Activated T-cell treated with anti-CD3 and anti-CD28 coated beads, Interleukin-2, amount 50 U/mL, for 4 hours (primary cell): Measurements from ENCODE around the gene ZNF785. TPM values are rescaled to one million over a fixed set of nuclear protein-coding genes. Genes with fewer than 3 reads are reported as not detected.
"Not testable (repeated sequence)": the region's sequence is repeated elsewhere in the genome, so short reads cannot be mapped to it uniquely, and the experiment has no call there.

Source experiments
- ATAC-seq, 2 donors: fragments of 200-7000 bp; cut with Tn5 transposase; one replicate each; pipeline ENCODE4 v1.10.0; 2021
- DNase-seq: peaks from one replicate; pipeline ENCODE4 v3.0.0-alpha.2; 2020
- H3K27me3 Mint-ChIP-seq: one replicate; pipeline ENCODE4 v1.8.0; 2021; ENCODE audit warnings: low read depth, mixed read lengths
- H3K36me3 Mint-ChIP-seq: one replicate; pipeline ENCODE4 v1.8.0; 2022; ENCODE audit warnings: mixed read lengths; ENCODE audit not compliant: insufficient read depth
- H3K4me1 Mint-ChIP-seq: one replicate; pipeline ENCODE4 v1.8.0; 2021; ENCODE audit warnings: low read depth, mixed read lengths
- H3K4me3 Mint-ChIP-seq: one replicate; pipeline ENCODE4 v1.8.0; 2021; ENCODE audit warnings: mild to moderate bottlenecking, moderate library complexity, mixed read lengths
- H3K9me3 Mint-ChIP-seq: one replicate; pipeline ENCODE4 v1.8.0; 2021; ENCODE audit warnings: mixed read lengths
- total RNA-seq, 3 donors: library from RNA; stranded (reverse); gene quantifications; one replicate each; pipeline ENCODE4 v1.2.1, GENCODE V29; 2021

ZNF785 gene
- total RNA-seq, 3 donors from 2014 or later: 4.7 to 9.5 (median 6.8) TPM

DNA sequence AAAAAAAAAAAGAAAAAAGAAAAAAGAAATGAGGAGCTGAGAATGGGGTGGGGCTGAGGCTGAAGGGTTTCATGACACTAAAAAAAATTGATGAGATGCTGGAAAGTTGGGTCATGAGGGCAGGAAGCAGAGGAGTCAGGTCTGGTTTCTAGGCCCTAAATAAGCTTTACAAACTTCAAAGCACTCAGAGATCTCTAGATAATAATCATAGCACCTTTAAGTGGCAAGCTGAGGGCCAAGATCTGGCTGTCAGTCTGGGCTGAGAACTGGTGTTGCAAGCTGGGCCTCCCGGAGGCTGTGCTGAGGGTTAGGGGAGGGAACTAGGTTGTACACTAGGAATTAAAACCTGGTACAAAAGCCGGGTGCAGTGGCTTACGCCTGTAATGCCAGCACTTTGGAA lies 33.7 kb downstream of the ZNF785 start:
- H3K27me3 Mint-ChIP-seq: no peaks in the 10 kb centered on the region
- DNase-seq: peak; percentile 49
- no peaks in the 10 kb centered on the region for H3K9me3 Mint-ChIP-seq
- peak; percentile 85 to 90 for ATAC-seq
- H3K4me1 Mint-ChIP-seq: peaks cover 52% of the 10 kb centered on the region
- peak overlapping the region; percentile 72 for H3K4me3 Mint-ChIP-seq
- H3K36me3 Mint-ChIP-seq: peaks cover 15% of the 10 kb centered on the region

DNA sequence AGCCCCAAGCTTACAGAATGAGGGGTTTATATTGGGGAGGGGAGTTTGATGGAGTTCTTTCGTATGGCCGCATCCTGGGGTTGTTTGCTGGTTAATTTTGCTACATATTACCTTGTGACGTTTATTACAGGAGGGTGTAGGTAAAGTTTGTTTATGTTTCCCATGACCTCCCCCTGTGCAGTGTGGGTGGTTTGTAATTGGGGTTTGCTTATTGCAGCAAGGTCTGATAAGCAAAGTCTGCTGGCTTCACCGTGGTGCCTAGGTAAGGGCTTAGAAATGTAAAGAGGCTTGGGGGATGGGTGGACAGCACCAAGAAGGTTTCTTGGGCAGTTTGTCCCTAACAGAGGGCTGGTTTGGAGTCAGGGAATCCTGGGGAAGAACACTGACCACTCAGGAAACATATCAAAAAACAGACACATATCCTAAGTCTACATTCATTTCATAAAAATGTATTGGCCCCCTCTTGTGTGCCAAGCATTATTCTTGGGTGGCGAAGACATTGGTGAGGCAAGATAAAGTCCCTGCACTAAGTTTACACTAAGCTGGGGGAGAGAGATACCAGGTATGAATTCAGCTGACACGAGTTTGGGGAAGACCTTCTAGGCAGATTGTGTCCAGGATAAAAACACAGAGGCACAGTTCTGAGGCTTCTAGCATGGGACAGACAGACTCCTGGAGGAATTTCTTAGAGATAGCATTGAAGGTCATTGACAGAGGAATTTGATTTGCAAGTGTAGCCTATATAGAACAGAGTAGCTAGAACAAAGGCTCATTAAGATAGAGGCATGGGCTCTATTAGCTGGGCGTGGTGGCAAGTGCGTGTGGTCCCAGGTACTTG lies 36.9 kb downstream of the ZNF785 start:
- no peak for ATAC-seq
- peaks cover 3% of the 10 kb centered on the region for H3K36me3 Mint-ChIP-seq
- H3K4me3 Mint-ChIP-seq: no peak overlapping the region

DNA sequence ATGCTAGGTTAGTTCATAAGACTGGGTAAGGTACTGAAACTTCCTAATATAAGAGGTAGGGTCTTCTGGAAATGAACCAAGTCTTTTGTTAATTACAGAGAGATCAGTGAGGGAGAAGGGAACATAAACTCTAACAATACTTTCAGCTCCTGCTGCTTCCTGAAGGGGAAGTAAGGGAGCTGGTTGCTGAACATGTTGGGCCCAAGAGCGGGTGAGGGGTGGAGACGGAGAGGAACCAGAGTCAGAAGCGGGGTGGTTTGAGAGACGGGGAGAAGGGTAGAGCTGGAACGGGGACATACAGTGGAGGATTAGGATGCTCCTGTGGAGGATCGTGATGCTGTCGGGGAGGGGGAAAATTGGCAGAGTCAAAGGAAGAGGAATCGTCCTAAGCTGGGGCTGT lies 39.4 kb downstream of the ZNF785 start:
- DNase-seq: no peak
- ATAC-seq: no peak
- H3K4me1 Mint-ChIP-seq: peaks cover 13% of the 10 kb centered on the region
- H3K4me3 Mint-ChIP-seq: no peak overlapping the region
- no peaks in the 10 kb centered on the region for H3K27me3 Mint-ChIP-seq
- H3K9me3 Mint-ChIP-seq: no peaks in the 10 kb centered on the region
- H3K36me3 Mint-ChIP-seq: no peaks in the 10 kb centered on the region

More for the DNA sequence above, 36.9 kb downstream of the ZNF785 start:
- no peaks in the 10 kb centered on the region for H3K9me3 Mint-ChIP-seq
- H3K27me3 Mint-ChIP-seq: no peaks in the 10 kb centered on the region
- H3K4me1 Mint-ChIP-seq: peaks cover 37% of the 10 kb centered on the region
- DNase-seq: no peak

DNA sequence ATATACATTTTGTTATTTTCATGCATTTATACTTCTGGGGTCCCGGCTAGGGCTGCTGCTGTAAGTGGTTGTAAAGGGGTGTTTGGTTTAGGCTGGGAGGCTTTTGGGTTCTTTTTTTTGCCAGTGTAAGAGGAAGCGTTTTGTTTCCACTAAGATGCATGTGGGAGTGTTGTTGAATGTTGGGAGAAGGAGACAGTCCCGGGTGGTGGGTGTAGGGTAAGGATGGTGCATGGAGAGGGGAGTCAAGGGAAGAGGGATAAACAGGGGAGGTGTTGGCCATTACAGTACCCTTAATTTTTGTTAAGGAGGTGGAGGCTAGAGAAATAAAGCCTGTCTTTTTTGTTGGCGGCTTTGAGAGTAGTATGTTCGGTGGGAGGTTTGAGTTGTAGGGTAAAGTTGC lies 42.4 kb downstream of the ZNF785 start:
- no peaks in the 10 kb centered on the region for H3K9me3 Mint-ChIP-seq
- DNase-seq: no peak

DNA sequence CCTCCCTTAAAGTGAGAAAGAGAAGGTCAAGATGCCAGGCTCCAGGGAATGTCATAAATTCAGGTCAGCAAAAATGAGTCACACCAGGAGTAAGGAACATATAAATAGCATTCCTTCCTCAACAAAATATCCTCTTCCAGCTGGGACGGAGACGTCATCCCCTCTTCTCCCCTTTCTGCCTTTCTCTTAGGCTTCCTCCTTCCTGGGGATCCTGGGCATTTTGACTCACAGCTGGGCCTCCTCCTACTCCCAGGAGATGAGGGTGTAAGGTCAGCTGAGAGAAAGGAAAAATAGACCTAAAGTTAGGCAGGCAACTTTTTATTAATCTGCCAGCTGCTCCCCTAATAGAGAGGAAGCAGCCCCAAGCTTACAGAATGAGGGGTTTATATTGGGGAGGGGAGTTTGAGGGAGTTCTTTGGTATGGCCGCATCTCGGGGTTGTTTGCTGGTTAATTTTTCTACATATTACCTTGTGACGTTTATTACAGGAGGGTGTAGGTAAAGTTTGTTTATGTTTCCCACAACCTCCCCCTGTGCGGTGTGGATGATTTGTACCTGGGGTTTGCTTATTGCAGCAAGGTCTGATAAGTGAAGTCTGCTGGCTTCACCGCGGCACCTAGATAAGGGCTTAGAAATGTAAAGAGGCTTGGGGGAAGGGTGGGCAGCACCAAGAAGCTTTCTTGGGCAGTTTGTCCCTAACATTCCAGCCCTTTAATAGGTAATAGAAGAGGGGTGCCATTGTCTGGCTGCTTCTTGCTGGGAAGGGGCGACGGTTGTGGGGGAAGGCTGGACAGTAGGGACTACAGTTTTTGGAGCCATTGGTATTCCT lies 43.8 kb downstream of the ZNF785 start:
- Mint-ChIP-seq H3K9me3 (no peaks in the 10 kb centered on the region), H3K36me3 (no peaks in the 10 kb centered on the region), H3K4me3 (no peak overlapping the region), H3K4me1 (peaks cover 5% of the 10 kb centered on the region), H3K27me3 (no peaks in the 10 kb centered on the region)
- ATAC-seq (no peak), DNase-seq (no peak)

More for the DNA sequence above, 42.4 kb downstream of the ZNF785 start:
- no peak for ATAC-seq
- Mint-ChIP-seq H3K27me3 (no peaks in the 10 kb centered on the region), H3K4me3 (no peak overlapping the region), H3K36me3 (no peaks in the 10 kb centered on the region), H3K4me1 (no peaks in the 10 kb centered on the region)

DNA sequence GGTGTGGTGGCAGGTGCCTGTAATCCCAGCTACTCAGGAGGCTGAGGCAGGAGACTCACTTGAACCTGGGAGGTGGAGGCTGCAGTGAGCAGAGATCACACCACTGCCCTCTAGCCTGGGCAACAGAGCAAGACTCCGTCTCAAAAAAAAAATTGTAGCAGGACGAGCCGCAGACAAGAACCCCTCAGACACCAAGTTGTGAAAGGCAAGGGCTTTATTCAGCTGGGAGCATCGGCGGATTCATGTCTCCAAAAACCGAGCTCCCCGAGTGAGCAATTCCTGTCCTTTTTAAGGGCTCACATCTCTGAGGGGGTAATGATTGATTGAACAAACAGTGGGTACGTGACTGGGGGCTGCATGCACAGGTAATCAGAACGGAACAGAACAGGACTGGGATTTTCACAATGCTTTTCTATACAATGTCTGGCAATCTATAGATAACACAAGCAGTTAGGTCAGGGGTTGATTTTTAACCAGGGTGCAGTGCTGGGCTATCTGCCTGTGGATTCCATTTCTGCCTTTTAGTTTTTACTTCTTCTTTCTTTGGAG lies 44.5 kb downstream of the ZNF785 start:
- not testable (repeated sequence) for DNase-seq, H3K36me3 Mint-ChIP-seq, ATAC-seq, H3K9me3 Mint-ChIP-seq, H3K4me3 Mint-ChIP-seq, H3K27me3 Mint-ChIP-seq
- H3K4me1 Mint-ChIP-seq: peaks cover 12% of the 10 kb centered on the region

DNA sequence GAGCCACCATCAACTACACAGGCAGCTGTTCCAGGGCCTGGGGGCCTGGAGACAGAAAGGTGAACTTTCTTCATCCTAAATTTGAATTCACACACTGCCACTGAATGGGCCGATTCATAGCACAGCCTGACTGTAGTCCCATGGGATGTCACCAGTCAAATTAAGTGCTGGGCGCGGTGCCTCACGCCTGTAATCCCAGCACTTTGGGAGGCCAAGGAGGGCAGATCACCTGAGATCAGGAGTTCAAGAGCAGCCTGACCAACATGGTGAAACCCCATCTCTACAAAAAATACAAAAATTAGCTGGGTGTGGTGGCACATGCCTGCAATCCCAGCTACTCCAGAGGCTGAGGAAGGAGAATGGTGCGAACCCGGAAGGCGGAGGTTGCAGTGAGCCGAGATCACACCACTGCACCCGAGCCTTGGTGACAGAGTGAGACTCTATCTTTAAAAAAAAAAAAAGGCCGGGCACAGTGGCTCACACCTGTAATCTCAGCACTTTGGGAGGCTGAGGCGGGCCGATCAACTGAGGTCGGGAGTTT lies 45.4 kb downstream of the ZNF785 start:
- H3K4me3 Mint-ChIP-seq, H3K36me3 Mint-ChIP-seq, ATAC-seq, H3K27me3 Mint-ChIP-seq, H3K9me3 Mint-ChIP-seq, DNase-seq: not testable (repeated sequence)
- H3K4me1 Mint-ChIP-seq: peaks cover 16% of the 10 kb centered on the region

DNA sequence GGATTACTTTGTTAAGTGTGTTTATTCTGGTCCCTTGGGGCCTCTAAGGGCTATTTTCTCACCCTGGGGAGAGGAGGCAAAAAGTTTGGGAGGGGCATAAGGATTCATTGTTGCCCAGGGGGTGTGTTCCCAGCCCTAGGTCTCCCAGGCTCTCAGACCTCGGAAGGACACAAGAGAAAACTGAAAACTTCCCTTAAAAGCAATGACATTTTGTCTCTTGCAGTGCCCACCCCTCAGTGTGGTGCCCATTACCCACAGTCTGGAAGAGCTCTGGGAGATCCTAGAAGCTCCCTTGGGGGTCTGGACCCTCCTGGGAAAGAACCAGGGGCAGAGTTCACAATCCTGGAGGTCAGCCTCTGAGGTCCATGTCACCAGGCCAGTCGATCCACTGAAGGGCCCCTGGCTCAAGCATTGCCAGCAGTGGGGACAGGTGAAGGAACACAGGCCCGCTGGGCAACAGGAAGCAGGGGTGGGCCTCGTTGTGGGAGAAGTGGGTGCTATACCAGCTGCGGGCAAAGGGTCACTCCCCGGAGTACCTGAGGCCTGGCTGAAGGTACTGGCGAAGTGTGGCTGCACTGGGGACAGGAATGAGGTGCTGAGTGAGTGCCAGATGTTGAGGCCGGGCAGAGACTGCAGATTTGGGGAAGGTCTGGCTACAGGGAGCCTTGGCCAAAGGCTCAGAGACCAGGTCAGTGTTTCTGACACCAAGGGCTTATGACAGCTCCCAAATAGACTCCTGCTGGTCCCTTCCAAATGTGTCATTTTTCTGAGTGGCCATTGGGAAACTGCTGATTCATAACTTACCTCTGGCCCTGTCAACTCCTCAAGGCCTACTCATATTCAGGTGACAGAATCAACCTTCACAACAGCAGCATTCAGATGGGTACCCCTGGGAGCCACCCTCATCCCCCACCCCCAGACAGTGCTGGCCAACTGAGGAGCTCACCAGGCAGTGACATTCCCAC lies 46.2 kb downstream of the ZNF785 start:
- ATAC-seq (no peak), DNase-seq (no peak)
- Mint-ChIP-seq H3K27me3 (no peaks in the 10 kb centered on the region), H3K4me1 (peaks cover 16% of the 10 kb centered on the region), H3K4me3 (no peak overlapping the region), H3K9me3 (no peaks in the 10 kb centered on the region), H3K36me3 (peaks cover 2% of the 10 kb centered on the region)

DNA sequence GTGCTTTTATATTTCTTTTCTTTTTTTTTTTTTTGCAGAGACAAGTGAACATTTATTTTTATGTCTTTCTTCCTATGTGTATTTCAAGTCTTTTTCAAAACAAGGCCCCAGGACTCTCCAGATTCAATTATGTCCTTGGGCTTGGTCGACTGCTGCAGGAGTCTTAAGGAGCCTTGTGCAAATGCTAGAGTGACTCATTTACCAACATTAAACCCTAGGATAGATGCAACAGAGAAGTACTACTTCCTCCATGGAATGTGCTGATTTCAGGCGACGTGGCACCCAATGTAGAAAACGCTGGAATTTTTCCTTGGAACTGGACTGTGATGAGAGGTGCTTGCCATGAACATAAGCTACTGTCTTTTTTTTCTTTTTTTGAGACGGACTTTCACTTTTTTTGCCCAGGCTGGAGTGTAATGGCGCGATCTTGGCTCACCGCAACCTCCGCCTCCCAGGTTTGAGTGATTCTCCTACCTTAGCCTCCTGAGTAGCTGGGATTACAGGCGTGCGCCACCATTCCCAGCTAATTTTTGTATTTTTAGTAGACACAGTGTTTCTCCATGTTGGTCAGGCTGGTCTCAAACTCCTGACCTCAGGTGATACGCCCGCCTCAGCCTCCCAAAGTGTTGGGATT lies 49.0 kb downstream of the ZNF785 start:
- H3K27me3 Mint-ChIP-seq, DNase-seq, ATAC-seq, H3K36me3 Mint-ChIP-seq, H3K9me3 Mint-ChIP-seq: not testable (repeated sequence)
- H3K4me1 Mint-ChIP-seq: peaks cover 21% of the 10 kb centered on the region
- peak overlapping the region; percentile 89 for H3K4me3 Mint-ChIP-seq

DNA sequence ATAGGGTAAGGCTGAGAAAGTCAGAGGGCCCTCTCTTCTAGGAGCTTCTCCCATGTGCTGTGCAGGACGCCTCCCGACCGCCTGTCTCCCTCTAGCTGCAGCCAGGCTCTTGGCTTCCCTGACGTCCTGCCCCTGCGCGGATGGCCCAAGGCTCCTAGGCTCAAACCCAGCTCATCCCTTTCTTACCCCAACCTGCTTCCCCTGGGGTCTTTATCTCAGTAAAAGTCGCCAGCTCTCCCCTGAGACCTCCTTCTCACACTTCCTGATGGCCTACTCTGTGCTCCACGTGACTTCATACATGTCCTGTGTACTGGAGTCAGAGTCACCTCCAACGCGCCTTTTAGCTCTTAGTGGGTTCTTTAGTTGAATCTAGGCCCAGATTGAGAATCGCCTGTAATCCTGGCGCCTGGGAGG lies 49.7 kb downstream of the ZNF785 start:
- H3K9me3 Mint-ChIP-seq: no peaks in the 10 kb centered on the region
- H3K36me3 Mint-ChIP-seq: peaks cover 2% of the 10 kb centered on the region
- peaks cover 25% of the 10 kb centered on the region for H3K4me1 Mint-ChIP-seq
- H3K27me3 Mint-ChIP-seq: no peaks in the 10 kb centered on the region
- H3K4me3 Mint-ChIP-seq: peak overlapping the region; percentile 89
- ATAC-seq (peak; percentile 66 to 69), DNase-seq (peak; percentile 61)

DNA sequence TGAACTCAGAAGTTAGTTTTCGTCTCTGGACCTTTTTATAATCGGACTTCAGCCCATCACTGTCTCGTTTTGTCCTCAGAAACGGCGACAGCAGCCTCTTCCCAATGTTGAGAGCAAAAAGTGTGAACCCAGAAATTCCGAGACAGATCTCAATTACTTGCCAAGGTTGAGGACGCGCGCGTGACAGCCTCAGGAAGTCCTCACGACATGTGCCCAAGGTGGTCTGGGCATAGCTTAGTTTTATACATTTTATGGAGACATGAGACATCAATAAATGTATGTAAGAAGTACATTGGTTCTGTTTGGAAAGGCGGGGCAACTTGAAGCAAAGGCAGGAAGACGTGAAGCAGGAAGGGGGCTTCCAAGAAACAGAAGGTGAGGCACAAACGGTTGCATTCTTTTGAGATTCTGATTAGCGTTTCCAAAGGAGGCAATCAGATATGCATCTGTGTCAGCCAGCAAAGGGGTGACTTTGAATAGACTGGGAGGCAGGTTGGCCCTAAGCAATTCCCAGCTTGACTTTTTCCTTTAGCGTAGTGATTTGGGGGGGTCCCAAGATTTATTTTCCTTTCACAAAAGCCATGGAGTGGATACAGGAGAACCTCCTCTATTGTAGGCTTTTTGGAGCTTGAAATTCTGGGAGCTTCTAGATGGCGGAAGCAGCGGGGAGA lies 50.3 kb downstream of the ZNF785 start:
- Mint-ChIP-seq H3K4me1 (peaks cover 29% of the 10 kb centered on the region), H3K36me3 (peaks cover 2% of the 10 kb centered on the region), H3K9me3 (no peaks in the 10 kb centered on the region), H3K4me3 (peak overlapping the region; percentile 89), H3K27me3 (no peaks in the 10 kb centered on the region)
- DNase-seq (no peak), ATAC-seq (peak; percentile 16 to 27)

DNA sequence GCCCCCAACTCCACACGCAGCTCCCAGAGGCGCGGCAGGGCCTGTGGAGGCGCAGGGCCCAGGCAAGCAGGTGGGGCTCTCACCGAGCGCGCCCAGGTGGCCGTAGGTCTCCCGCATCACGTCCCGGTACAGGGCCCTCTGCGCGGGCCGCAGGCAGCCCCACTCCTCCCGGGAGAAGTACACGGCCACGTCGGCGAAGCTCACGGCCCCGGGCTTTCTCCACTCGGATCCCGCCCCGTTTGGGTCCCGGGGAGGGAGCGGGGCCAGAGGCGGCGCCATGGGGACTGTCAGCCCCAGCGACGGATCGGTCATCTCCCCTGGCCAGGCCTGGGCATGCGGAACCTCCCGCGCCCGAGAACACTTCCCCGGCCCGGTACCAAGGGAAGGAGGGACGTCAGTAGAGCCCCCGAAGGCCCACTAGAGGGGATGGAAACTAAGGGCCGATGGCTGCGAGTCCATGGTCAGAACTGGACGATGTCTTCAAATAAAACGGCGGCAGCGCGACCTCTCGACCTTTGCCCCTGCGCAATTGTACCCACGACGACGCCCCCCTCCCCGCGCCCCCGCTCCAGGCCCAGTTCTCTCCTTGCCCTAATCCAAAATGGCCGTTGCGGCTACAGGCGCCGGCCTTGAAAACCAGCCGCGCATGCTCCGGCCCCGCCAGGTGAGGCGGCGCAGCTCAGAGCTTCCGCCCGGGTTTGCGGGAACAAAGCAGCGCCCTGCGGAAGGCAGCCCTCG lies 51.0 kb downstream of the ZNF785 start, which contains the start of gene ZNF747:
Gene ZNF747, minus strand, starts transcription at position 491 of the 738 bp plus-strand sequence. Its CDS starts 179 bp downstream, at position 312.
- Mint-ChIP-seq H3K4me3 (peak within 1 kb of the TSS; percentile 89), H3K9me3 (no peaks in the 10 kb centered on the region), H3K36me3 (peaks cover 2% of the 10 kb centered on the region), H3K4me1 (peaks cover 33% of the 10 kb centered on the region), H3K27me3 (no peaks in the 10 kb centered on the region)
- DNase-seq (peak; percentile 90), ATAC-seq (peak; percentile 81 to 82)
